ELF-1 (cell line): ENCODE data around the gene PCK1.

ENCODE experiments used
- DNase-seq: peaks from one replicate; pipeline ENCODE4 v3.0.0-alpha.2; 2016; ENCODE audit warnings: low read depth, low spot score

PCK1 gene

GRCh38 chr20:57536120-57536708 is 24.7 kb upstream of the PCK1 start:
- DNase-seq, result no peak

- no peak for DNase-seq
These were observed 23.9 kb upstream of the PCK1 start for GRCh38 chr20:57536771-57537724.

GRCh38 chr20:57537822-57538221 is 23.1 kb upstream of the PCK1 start:
- no peak for DNase-seq

- DNase-seq, result no peak
These were observed 21.0 kb upstream of the PCK1 start for GRCh38 chr20:57539889-57540288.

GRCh38 chr20:57540890-57541580 is 19.9 kb upstream of the PCK1 start:
- DNase-seq, result no peak

- no peak for DNase-seq
These were observed 17.2 kb upstream of the PCK1 start for GRCh38 chr20:57543754-57544153.

GRCh38 chr20:57544838-57545564 is 15.9 kb upstream of the PCK1 start:
- no peak for DNase-seq

GRCh38 chr20:57545927-57546662 is 14.8 kb upstream of the PCK1 start:
- no peak for DNase-seq

- no peak for DNase-seq
These were observed 13.8 kb upstream of the PCK1 start for GRCh38 chr20:57546956-57547649.

- DNase-seq, result no peak
These were observed 12.5 kb upstream of the PCK1 start for GRCh38 chr20:57548177-57549058.

- DNase-seq, result no peak
These were observed 8.4 kb upstream of the PCK1 start for GRCh38 chr20:57552471-57552870.

GRCh38 chr20:57553376-57554018 is 7.4 kb upstream of the PCK1 start:
- no peak for DNase-seq

GRCh38 chr20:57555457-57556184 is 5.3 kb upstream of the PCK1 start:
- no peak for DNase-seq

- DNase-seq, result no peak
These were observed 4.0 kb upstream of the PCK1 start for GRCh38 chr20:57556980-57557274.

- DNase-seq, result no peak
These were observed 2.8 kb upstream of the PCK1 start for GRCh38 chr20:57557926-57558613.

GRCh38 chr20:57558614-57559288 is 2.2 kb upstream of the PCK1 start:
- no peak for DNase-seq

GRCh38 chr20:57559289-57559634 is 1.6 kb upstream of the PCK1 start:
- no peak for DNase-seq
